Measurements from ENCODE around the gene FXN.

FXN gene

GRCh38 chr9:69147041-69147834, 111.7 kb downstream of the FXN start:
- DNase-seq = no peak

DNA sequence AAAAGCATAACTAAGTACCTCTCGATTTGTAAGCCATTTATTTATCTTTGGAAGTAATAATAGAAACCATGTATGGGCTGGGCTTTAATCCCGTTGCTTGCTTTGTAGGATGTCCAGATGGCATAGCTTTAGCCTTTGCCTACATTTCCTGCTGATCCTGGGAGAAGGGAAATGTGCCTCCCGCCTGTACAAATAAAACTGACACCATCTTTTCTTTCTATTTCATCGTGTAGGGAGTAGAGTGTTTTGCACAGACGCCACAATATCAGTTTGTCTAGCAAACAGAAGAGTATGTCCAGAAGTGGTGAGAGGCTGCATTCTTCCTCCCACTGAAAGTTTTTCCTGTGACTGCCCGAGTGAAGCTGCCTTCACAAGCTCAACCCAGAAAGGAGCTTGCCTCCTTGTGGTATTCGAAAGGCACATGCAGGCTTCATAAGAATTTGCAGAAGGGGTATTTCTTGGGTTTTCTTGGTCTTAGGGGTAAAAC, 113.8 kb downstream of the FXN start:
- peak; percentile 49 for DNase-seq
